ENCODE data around the gene MVK.

The MVK gene

DNA sequence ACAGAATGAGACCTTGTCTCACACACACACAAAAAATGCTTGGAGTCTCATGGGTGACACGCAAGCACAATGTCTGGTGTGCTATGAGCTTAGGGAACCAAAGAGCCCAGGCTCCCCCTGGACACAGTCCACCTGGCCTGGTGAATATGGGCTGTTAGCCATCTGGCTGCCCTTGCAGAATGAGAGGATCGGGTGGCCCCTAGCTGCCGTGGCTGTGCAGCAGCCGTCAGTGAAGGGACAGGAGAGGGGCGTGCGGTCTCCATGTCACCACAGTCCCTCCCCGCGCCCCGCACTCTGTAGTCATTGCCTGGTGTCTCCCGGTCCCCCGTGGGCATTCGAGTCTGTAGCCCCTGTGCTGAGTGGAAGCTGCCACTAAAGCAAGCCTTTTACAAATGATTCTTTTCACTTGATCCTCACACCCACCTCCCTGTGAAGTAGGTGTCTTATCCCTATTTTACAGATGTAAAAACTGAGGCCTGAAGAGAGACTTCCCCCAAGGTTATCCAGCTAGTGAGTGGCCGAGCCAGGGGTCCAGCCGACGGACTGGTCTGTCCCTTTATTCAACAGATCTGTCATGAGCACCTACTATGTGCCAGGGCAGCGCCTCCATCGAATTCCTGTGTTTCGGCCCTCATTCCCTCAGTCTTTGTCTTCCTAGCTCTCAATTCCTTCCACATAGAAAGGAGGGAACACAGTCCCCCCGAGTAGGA is 18.8 kb downstream of the MVK start:
- TF ChIP-seq, protein P1, sequence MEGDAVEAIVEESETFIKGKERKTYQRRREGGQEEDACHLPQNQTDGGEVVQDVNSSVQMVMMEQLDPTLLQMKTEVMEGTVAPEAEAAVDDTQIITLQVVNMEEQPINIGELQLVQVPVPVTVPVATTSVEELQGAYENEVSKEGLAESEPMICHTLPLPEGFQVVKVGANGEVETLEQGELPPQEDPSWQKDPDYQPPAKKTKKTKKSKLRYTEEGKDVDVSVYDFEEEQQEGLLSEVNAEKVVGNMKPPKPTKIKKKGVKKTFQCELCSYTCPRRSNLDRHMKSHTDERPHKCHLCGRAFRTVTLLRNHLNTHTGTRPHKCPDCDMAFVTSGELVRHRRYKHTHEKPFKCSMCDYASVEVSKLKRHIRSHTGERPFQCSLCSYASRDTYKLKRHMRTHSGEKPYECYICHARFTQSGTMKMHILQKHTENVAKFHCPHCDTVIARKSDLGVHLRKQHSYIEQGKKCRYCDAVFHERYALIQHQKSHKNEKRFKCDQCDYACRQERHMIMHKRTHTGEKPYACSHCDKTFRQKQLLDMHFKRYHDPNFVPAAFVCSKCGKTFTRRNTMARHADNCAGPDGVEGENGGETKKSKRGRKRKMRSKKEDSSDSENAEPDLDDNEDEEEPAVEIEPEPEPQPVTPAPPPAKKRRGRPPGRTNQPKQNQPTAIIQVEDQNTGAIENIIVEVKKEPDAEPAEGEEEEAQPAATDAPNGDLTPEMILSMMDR (IDR thresholded peaks at IDR 0.05) = no peak

DNA sequence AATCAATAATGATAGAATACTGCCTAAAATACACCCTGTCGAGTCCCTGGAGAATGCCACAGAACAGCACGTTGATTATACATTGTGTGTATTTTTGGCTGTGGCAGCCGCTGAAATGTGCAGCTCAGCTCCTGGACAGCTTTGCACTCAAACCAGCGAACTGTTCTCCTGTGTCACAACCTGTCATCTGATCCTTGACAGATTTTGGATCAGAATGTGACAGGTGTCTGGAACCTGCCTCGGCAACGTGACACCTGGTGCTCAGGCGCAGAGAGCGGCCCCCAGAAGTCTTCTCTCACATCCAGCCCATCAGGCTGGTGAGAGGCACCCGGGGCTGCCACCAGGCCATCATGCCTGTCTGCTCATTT is 19.3 kb downstream of the MVK start:
- TF ChIP-seq, protein P1 (IDR thresholded peaks at IDR 0.05) = no peak

DNA sequence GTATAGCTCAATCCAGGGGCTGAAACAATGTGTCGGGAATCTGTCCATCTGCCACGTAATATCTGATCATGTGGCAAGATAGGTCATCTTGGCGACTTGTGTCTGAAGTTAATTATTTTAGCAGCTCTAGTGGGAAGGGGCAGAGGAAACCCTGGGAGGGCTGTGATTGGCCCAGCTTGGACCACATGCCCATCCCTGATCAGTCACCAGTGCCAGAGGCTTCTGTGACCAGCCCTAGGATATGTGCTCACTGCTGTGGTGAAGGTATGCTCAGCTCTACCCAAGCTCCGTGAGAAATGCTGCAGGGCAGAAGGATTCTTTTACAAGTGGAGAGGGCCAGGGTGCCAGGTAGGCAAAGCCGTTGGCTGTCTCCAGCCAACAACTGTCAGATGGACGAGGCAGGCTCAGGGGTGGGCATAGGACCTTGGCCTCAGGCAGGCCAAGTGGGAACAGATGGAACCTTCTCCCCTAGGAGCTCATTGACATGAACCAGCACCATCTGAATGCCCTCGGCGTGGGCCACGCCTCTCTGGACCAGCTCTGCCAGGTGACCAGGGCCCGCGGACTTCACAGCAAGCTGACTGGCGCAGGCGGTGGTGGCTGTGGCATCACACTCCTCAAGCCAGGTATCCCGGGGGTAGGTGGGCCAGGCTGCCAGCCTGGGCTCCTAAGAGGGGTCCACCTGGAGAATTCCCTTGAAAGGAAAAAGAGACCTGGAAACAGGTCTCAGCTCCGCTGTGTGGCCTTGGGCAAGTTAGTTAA is 21.1 kb downstream of the MVK start:
- TF ChIP-seq, protein P1 (IDR thresholded peaks at IDR 0.05) = no peak

DNA sequence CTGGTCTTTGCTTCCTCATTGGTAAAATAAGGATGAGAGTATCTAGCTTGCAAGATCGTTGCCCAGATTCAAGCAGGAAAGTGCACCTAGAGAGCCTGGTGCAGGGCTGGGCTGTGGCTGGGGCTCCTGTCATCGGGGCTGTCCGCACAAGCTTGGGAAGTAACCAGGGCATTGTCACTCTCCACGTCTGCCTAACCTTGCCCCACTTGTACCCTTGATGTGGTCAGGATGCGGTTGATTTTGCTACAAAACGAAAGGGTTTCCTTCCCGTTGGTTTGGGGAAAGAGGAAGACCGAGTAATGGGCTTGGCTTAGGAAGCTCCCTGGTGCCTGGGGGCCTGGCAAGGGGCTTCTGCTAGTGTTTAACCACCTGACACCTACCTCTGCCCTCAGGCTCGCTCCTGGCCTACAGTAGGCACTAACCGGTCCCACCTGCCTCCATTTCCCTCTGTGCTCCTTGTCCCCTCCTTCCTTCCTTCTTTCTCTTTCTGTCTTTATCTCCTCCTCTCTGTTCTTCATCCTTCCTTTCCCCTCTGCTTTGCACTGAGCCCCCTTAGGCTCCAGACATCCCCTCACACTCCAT is 21.8 kb downstream of the MVK start:
- TF ChIP-seq, protein P1 (IDR thresholded peaks at IDR 0.05) = no peak

DNA sequence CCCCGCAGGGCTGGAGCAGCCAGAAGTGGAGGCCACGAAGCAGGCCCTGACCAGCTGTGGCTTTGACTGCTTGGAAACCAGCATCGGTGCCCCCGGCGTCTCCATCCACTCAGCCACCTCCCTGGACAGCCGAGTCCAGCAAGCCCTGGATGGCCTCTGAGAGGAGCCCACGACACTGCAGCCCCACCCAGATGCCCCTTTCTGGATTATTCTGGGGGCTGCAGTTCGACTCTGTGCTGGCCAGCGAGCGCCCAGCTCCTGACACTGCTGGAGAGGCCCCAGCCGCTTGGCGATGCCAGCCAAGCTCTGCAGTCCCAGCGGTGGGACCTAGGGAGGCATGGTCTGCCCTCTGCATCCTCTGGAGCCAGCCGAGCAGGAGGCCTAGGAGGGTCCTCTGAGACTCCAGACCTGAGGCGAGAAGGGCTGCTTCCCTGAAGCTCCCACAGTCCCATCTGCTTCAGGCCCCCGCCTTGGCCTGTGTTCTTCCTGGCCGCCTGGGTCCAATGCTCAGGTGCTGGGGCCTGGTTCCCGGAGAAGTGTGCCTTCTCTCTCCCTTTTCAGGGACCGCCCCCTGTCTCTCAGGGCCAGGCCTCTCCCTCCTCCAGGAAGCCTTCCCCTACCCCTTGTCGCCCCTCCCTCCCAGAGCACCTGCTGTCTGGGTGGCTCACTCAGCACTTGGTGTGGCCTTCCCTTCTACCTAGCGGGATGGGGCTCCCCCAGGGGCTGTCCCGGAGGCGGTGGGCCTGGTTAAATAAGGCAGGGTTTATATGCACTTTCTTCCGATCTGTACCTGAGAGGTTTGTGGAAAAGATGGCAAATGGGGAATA is 23.0 kb downstream of the MVK start:
- TF ChIP-seq, protein P1 (IDR thresholded peaks at IDR 0.05) = no peak

DNA sequence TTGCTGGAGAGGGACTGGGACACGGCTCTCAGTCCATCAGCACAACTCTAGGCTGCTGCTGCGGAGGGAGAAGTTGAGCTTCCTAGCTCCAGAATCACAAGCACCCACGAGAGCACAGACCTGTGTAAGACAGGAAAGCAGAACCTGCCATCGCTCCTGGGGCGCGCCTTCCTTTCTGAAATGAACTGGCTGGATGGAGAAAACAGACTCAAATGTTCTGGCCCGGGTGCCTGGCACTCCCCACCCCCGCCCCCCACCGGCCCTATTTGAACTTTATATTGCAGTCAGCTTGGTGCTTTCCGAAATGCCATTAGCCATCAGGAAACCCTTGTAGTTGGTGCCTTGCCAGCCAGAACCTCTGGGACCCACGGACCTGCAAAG is 23.8 kb downstream of the MVK start:
- TF ChIP-seq, protein P1 (IDR thresholded peaks at IDR 0.05) = no peak

DNA sequence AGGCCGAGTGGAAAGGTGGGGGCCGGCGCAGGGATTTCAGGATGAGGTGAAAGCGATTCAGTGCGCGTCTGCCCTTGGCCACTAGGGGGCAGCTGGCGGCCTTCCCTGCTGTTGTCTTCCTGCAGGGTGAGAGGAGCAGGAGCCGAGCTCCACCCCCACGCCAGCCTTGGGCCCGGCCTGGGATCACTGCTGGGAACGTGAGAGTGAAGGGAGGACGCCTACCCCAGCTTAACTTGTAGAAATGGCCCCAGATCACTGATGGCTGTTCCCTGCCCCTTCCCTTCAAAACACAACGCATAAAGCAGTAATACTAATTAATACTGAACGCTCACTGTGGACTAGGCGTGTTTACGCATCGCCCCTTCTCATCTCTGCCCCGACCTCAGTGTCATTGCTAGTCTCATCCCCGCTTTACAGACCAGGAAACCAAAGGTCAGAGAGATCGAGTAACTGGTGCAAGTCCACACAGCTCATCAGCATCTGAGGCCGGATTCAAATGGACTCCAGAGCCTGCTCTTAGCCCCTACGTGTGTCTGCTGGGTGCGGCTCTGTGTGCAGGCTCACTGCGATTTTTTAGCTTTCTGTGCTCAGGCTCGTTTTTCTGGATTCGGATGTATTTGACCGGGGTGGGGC is 24.3 kb downstream of the MVK start:
- TF ChIP-seq, protein P1 (IDR thresholded peaks at IDR 0.05) = peak; percentile 96

Measured in LNCAP (cell line).